ENCODE measurements around the gene SLC45A3.
"Not testable (repeated sequence)": the region's sequence is repeated elsewhere in the genome, so short reads cannot be mapped to it uniquely, and the experiment has no call there.

Gene SLC45A3

DNA sequence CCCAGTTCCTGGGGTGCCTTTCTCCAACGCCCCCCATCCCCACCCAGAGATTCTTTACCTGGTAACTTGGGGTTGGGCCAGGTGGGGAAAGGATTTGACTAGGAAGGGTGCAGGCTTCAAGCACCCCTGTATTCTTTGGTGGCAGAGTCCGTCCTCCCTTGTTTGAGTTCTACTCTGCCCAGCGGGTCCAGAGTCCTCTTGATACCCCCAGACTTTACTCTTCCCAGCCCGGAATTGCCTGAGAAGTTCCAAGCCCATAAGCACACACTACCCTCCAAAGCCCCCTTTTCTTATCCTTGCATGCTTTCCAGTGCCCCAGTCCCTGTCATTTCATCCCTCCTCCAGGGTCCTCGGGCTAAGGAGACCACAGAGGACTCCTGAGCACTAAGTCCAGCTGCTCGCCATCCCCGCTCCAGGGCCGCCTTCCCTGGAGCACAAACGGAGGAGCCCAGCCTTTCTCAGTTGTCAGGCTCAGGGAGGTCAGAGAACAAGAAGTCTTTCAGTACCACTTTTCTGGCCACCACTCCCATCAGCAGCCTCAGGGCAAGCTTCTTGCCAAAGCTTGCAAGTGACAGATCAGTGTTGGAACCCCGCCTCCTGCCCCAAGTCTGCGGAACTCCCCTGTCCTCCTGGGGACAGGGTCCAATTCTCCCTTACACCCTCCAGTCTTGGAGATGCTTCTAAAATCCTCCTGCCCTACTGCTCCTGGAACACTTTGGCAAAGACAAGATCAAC, 12.2 kb downstream of the SLC45A3 start:
- no peak for DNase-seq

DNA sequence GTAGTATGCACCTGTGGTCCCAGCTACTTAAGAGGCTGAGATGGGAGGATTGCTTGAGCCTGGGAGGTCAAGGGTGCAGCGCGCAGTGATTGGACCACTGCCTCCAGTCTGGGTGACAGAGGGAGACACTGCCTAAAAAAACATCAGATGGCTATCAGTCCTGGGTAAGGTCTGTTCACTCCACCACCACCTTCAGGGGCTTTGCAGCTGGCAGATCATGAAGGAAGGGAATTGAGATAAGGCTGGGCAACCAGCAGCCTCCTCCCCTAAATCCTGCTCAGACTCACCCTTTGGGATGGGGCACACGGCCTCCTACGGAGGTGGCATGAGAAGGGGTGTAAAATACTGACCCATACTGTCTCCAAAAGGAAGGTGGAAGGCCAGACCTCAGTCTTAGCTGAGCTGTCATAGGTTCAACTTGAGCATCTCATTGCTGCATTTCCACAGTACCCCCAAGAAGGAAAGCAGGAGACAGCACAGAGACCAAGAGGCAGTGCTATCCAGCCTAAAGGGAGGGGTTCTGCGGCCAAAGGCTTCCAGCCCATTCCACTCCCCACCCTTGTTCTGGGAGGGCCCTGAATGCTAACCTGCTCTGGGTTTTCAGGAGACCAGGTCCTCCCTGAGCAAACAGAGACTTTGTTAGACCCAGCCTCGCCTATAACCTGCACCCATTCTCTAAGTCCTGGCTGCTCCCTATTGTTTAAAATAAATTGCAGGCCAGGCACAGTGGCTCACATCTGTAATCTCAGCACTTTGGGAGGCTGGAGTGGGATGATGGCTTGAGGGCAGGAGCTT, 13.7 kb downstream of the SLC45A3 start:
- no peak for DNase-seq

DNA sequence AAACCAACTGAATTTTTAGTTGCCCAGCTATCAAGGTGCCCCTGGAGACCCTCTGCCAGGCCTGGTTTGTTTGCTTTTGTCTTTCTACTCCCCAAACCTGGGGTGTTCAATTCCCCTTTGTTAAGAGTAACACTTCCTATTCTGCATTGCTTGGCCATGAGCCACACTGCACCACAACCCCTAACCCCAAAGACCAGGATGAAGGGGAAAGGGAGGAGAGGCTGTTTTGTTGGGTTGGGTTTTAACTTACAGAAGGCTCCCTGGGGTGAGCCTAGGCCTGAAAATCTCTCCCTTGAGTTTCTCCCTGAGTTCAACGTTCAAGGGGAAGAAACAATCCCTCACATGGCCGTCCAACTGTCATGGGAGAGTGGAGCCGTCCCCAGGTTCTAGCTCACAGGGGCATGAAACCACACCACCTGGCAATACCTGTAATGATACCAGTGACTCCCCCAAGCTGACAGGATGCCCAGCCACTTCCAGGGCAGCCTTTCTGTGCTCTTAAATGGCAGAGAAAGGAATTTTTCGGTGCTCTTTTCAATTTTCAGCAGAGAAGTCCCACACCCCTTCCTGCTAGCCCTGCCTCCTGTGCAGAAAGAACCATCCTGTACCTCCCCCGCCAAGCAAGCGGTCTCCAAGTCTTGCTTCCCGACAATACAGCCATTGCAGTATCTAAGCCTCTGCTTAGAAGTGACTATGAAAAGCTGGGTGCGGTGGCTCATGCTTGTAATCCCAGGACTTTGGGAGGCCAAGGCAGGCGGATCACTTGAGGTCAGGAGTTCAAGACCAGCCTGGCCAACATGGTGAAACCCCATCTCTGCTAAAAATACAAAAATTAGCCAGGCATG, 14.9 kb downstream of the SLC45A3 start:
- no peak for DNase-seq

DNA sequence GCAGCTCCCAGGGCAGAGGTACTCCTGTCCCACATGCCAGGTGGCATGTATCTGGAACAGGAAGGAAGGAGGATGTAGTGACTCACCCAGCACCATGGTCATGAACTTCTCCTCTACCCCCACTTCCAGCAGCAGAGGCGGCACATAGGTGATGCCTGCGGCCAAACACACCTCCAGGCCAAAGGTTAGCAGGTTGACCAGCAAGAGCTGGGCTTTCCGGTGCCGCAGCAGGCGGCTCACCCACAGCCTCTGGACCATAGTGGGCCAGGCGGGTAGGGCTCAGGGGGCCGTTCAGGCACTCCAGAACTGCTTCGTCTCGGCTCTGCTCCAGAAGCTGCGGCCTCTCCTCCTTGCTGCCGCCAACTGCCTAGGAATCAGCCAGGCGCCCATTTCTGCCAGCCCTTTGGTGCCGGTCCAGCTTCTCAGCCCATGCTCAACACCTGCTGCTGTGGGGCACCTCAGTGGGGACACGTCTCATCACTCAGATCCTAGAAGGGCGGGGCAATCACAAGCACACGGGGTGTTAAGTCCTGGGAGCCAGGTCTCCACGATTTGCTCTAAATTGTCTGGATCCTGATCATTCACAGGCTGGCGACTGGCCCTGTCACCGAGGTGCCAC, 15.8 kb downstream of the SLC45A3 start:
- DNase-seq = no peak

DNA sequence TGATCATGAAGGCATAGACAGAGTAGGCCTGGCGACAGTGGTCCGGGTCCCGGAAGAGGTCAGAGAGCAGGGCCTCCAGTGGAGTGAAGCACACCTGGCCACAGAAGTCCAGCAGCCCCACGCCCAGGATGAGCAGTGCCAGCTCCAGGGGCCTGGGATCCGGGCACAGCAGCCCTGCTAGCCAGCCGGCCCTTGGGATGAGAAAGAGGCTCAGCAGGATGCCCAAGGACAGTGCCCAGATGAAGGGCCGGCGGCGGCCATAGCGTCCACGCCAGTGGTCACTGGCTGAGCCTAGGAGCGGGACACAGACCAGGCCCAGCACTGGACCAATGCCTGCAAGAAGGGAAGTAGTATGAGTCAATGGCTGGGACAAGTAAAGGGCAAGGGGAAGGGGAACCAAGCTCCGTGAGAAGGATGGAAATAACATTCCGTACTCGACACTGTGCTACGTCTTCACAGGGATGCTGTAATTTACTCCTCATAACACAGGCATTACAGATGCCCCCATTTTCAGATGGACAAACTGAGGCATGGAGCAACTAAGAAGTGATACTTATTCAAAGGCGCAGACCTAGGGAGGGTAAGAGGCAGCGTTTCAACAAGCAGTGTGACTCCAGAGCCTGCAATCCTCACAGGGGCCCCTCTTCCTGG, 16.9 kb downstream of the SLC45A3 start:
- DNase-seq = no peak

DNA sequence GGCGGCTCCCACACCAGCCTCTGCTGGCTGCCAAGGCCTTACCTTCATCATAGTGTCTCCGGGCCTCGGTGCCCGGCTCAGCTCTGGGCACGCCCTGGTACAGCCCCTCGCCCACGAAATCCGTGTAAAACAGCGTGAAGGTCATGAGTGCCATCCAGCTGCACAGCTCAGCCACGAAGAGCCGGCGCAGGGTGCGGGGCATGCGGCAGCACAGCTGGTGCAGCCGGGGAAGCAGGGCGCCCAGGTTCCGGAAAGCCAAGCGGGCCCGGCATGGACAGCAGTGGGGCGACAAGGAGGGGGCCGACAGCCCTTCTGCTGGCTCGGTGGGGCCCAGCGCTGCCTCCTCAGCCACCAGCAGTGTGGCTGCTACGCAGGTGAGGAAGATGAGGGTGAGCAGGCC, 17.5 kb downstream of the SLC45A3 start:
- no peak for DNase-seq

DNA sequence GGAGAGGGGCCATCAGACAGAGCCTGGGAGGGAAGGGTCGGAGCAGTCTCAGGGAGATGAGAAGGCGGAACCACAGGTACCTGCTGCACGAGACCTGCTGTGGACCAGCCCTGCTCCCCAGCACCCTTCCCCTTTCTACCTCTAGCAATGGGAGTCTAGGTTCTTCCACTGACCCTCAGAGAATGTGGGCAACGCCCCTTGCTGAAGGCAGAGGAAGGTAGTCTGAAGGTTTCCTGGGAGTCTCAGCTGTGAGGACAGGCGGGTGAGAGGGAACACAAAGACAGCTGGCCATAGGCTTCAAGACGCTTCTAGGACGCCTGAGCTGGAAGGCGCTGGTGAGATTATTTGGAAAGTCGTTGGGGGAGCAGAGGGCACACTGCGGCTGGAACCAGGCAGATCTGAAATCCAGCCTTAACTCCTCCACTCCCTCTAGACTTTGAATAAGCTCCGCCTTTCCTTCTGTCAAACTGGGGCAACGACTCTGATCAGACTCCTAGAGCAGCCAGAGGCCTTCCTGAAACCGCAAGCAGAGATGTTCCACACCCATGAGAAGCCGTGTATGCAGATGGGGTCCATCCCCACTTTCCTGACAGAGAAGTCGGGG, 18.1 kb downstream of the SLC45A3 start:
- no peak for DNase-seq

DNA sequence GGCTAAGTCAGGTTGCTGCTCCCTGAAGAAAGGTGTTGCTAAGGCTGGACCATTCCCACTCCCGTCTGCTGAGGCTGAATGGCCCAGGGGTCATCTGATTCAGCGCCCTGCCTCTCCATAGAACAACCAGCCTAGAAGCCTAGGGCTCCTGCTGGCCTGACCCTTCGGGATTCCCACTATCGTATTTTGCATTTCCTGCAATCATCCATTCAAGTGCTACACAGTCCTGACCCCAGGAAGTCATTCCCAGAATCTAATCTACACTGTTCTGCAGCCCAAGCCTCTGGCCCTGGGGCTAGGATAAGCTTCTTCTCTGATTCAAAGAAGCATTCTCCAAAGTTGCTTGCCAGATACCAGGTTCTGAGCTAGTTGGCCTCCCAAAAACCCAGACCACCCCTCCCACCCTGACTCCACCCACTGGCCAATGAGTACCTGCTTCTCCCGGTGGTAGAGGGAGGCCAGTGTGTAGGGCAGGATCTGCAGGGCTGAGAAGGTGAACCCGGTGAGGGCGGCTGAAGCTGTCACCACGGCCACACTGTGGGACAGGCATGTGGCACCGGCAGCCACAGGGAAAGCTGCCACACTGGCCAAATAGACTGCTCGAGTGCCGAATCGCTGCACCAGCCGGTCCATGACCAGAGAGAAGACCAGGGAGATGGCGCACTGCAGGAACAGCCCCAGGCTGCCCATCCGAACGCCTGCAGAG, 18.7 kb downstream of the SLC45A3 start:
- no peak for DNase-seq

DNA sequence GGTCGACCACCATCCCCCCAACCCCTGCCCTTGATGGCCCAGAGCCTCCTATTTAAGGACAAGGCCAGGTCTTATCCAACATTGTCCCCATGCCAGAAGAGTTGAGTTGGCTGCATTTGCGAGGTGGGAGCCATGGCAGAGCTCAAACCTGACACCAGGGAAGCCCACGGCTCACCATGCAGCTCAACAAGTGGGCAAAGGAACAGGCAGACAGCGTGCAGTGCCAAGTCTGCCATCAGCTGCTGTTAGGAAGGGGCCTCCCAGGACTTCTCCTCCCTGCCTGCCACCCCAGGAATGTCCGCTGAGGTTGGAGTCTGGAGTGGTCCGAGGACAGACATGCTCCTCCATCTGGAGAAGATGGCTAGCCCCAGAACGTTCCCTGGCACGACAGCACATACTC, 19.9 kb downstream of the SLC45A3 start:
- no peak for DNase-seq

DNA sequence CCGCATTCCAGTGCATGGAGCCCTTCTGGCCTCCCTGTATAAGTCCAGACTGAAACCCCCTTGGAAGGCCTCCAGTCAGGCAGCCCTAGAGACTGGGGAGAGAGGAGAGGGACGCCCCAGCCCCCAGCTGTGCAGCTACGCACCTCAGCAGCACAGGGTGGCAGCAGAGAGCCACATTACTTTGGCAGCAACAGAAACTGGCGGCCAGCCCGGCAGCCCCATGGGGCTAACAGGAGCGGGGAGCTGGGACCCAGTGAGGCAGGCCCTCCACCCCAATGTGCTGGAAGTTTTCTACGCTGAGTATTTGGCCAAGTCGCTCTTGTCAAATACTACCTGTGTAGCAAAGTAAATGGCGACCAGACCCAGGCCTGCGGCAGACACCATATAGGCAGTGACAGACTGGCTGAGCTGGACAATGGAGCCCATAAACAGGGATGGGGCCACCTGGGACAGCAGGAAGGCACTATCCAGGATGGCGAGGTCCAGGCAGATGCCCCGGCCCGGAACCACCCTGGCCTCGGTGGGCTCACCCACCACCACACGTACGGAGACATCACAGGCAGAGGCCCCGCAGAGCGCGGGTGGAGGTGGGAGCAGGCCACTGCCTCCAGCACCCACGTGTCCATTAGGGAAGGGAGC, 21.2 kb downstream of the SLC45A3 start:
- peak; percentile 74 for DNase-seq

DNA sequence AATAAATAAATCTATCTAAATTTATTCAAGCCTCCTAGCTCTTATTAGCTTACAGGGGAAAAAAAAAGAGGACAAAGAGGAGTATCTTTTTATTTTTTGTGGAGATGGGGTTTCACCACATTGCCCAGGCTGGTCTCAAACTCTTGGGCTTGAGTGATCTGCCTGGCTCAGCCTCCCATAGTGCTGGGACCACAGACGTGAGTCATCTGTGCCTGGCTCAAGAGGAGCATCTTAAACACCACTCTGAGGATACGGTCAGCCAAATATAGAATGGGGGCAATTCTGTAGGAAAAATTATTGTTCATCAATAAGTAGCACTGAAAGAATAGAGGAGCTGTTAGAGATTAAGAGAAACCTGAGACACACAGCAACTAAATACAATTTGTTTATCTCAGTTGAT, 24.1 kb downstream of the SLC45A3 start:
- DNase-seq = no peak

DNA sequence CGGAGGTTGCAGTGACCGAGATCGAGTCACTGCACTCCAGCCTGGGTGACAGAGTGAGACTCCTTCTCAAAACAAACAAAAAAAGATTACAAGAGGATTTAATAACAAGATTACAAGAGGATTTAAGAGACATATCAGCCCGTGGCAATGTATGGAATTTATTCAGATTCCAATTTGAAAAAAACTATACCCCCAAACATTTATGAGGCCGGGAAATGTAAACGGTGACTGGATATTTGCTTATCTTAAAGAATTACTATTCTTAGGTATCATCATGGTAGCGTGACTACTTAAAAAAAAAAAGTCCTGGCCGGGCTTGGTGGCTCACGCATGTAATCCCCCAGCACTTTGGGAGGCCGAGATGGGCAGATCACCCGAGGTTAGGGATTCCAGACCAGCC, 27.3 kb downstream of the SLC45A3 start:
- DNase-seq = no peak

DNA sequence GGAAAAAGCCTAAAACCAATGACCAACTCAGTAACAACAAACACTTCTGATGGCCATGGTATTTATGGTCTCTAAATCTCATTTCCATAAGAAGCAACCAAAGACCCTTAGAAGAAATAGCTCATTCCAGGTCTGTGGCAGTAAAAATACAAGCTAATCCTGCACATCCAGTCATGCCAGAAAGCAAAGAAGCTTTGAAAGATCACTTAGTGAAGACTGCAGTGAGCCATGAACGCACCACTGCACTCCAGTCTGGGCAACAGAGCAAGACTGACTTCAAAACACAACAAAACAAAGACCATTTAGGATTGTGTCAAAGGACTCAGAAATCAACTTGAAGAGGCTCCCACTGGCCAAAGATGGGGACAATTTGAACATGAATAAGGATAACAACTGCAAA, 30.1 kb downstream of the SLC45A3 start:
- DNase-seq = no peak

DNA sequence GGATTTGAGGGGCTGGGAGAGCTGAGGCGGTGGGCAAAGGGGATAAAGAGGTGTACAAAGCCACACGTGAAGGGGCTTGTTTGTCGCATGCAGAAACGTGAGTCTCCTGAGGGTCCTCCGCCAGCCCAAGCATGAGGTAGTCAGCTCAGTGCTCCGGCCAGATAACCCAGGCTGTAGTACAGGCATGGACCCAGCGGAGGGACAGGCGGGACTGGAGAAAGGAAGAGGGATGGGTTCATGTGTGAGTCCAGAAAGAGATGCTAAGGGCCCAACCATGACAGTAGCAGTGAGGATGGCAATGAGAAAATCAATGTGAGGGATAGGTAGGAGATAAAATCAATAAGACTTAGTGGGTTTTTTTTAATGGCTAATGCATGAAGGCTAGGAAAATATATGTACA, 34.8 kb downstream of the SLC45A3 start:
- no peak for DNase-seq

DNA sequence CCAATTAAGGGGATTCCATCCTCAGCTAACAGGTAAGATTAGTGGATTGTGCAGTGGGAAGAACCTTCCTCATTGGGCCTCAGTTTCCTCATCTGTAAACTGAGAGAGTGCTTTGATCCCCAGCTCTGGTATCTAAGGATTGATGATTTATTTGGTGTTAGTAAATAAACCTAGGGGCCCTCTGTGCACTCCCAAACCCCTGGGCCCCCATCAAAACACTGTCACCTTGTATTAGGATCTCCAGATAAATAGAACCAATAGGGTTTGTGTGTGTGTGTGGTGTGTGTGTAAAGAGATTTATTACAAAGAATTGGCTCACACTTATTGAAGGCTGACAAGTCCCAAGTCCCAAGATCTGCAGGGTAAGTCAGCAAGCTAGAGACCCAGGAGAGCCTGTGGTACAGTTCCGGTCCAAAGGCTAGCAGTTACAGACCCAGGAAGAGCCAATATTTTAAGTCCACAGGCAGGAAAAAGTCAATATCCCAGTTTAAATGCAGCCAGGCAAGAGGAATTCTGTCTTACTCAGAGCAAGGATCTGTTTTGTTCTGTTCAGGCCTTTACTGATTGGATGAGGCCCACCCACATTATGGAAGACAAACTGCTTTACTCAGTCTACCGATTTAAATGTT, 37.5 kb downstream of the SLC45A3 start:
- no peak for DNase-seq

DNA sequence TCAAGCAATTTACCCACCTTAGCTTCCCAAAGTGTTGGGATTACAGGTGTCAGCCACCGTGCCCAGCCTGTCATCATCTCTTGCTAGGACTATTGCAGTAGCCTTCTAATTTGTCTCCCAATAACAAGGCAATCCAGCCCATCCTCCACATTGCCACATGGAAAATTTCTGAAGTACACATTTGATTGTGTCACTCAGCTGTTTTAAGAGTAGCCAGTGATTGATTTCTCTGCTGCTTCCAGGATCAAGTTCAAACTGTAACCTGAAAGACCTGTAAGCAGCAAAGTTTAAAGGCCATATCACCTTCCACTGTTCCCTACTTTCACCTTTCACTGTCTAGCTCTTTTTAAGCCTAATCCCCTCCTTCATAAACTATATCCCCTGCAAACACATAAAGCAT, 40.7 kb downstream of the SLC45A3 start:
- DNase-seq = no peak

DNA sequence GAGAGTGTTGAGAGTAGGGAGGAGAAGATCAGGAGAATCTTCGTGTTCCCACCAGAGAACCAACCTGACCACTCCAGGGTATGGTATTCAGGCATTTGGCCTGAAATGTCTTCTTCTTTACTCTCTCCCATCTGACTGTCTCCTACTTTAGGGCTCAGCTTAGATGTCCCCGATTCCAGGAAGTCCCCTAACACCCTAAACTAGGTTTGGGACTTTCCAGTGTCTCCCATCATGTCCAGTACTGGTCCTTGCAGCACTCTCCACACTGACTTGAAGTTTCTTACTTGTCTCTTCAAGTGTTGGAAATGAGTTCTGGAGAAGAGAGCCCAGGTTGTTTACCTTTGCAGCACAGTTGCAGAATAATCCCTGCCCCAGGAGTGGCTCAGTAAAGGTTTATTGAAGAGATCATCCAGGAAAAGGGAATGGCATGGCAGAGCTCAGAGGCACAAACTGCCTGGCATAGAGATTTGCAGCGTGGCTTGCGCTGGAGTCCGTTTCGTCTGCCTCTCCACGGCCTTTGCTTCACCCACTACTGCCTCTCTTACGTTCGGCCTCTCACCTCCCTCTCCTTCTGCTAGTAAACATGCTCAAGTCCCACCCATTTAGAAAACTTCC, 42.3 kb downstream of the SLC45A3 start:
- no peak for DNase-seq

DNA sequence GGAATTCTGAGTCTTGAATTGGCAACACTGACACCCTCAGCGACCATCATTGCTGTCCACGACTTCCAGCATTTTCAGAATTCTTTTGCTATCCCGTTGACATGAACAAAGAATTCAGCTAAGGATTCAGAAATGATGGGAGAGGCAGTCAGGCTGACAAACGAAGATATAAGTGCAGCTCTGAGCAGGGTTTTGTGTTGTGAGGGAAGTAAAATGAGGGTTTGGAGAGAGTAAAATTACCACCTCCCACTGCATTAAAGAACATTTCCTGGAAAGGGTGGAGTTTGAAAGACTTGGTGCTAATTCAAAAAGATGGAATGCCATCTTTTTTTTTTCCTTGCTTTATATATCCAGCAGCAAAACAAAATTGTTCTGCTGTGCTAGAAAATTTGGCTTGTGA, 43.6 kb downstream of the SLC45A3 start:
- DNase-seq = no peak

DNA sequence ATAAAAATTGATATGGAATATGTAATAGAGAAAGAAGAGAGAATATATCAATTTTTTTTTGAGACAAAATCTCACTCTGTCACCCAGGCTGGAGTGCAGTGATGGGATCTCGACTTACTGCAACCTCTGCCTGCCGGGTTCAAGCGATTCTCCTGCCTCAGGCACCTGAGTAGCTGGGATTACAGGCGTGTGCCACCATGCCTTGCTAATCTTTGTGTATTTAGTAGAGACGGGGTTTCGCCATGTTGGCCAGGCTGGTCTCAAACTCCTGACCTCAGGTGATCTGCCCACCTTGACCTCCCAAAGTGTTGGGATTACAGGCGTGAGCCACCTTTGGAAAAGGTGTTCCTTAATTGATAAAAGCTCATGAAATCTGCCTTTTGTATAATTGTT, 44.2 kb downstream of the SLC45A3 start:
- DNase-seq = not testable (repeated sequence)

DNA sequence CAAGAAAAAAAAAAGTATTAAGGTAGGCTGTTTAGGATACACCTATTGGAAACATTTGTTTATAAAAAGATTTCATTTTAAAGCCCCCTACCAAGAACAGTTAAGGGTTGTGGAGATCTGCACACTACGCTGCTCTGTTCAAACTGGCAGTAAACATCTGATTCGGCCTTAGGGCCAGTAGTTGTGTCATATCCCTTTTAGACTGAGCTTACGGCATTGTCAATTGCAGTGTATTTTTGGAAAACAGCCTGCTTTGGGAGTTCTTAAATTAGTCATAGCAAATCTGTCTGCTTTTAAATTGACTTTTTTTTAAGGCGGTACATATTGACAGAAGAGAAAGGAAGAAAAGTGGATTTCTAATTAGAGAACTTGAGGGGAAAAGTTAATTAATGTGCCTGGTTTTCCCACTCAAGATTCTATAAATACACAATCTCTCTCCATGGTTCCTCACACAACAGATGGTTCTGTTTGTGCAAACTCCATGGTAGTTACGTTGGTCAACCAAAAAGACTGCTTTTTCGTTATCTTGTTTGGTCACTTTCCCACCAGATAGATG, 46.8 kb downstream of the SLC45A3 start:
- DNase-seq = no peak
